ENCODE results near the gene NTMT1. TPM values are rescaled to one million over a fixed set of nuclear protein-coding genes. Genes with fewer than 3 reads are reported as not detected.
"Not testable (repeated sequence)": the region's sequence is repeated elsewhere in the genome, so short reads cannot be mapped to it uniquely, and the experiment has no call there.

NTMT1 gene, protein sequence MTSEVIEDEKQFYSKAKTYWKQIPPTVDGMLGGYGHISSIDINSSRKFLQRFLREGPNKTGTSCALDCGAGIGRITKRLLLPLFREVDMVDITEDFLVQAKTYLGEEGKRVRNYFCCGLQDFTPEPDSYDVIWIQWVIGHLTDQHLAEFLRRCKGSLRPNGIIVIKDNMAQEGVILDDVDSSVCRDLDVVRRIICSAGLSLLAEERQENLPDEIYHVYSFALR
- total RNA-seq = 23.7 and 25.7 TPM in 2 replicates

DNA sequence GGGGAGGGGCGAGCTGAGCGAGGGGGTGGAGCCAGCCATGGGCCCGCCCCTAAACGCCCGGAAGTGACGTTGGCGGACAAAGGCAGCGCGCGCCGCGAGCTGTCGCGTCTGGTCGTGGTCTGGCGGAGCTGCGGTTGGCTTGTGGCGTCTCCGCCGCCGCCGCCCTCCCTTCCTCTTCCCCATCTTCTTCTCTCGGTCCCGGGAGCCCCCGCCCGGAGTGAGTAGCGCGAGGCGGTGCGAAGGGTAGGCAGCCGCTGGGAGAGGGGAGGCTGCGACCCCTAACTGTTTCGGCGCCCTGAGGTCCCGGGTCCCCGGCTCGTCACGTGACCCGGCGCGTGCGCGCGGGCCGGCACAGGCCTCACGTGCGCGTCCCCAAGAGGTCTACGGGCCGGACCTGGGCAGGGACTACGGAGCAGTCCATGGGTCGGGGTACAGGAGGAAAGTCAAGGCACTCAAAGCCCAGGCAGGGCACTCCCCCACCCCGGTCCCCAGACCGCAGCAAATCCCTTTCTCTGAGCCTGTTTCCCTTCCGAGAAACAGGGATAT, at the start of gene NTMT1:
Gene NTMT1 (plus strand): TSS at position 85 of the 546 bp plus-strand sequence. CDS start 6,541 bp downstream, outside the sequence.
- peak; percentile 64 to 85 for DNase-seq (ENCODE audit: low read depth in 2 of 2)

DNA sequence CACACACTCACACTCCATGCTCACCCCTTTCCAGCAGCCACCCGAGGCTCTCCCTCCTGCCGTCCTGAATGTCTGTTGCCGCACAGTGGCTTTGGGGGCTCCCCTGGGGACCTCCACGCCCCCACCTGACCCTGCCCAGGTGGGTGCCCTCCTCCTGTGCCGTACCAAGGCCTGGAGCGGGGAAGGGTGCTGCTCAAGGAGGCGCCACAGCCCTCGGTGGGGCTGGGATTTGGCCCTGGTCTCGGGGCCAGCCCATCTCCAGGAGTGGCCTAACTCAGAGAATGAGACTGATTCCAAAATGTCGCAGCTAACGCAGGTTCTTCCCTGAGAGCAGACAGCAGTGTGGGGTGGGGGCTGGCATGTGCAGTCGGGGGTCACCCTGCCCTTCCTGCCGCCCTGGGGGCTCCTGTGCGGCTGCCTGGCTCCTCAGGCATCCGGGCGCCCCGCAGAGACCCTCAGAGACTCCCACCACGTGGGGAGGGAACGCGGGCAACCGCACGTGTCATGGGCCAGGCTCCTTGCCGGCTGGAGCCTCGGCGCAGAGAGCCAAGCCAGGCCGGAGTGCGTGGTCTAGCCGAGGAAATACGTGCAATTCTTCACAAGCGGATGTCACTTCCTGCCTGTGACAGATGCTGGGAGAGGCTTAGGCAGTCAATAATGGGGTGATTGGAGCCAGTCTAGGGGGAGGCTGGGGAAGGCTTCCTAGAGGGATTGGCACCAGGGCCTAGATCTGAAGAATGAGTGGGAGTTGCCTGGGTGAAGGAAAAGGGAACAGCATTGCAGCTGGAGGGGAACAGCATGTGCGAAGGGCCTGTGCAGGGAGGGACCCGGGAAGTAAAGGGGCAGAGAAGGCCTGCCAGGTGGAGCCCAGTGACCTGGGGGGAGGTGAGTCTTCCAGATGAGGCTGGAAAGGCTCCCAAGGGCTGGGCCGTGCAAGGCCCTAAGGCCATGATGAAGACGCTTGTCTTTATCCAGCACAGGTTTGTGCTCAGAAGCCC, 49.1 kb upstream of the NTMT1 start:
- peak; percentile 80 to 83 for DNase-seq (ENCODE audit: low read depth in 2 of 2)

DNA sequence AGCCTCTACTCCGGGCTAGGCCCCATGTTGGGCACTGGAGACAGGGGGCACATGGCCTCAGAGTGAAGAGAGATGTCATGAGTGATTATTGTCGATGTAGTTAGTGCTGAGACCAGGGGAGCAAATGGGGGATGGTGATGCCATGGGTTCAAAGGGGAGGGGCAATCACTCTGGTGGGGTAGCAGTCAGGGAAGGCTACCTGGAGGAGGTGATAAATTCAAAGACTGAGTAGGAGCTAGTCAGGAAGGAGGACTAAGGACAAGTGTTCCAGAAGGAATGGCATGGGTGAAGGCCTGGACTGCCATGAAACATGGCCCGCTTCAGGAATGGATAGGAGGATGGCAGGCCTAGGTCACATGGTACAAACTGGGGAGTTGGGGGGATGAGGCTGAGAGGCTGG, 46.7 kb upstream of the NTMT1 start:
- no peak for DNase-seq (ENCODE audit: low read depth in 2 of 2)

DNA sequence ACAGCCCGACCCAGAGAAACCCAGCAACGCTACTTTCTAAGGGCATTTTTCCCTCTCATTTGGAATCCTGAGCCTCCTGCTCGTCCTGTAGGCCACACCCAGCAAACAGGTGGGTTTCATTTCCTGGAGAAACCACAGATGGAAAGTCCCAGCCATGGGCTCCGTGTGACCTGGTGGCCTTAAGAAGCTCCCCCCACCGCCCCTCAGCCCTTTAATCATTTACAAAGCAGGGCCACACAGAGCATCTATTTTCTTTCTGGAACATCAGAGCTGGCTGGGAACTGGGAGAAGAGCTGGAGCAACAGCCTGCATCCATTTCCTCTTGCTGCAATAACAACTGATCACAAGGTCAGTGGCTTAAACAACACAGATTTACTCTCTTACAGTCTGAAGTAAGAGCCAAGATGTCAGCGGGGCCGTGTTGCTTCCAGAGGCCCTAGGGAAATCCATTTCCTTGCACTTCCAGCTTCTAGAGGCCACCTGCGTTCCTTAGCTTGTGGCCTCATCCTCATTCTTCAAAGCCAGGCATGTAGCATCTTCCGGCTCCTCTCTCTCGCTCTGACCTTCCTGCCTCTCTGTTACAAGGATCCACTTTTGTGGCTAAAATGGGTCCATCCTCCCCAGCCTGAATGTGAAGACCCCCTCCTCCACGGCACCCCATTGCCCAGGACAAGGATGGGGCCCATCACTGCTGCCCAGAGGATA, 45.6 kb upstream of the NTMT1 start:
- DNase-seq (ENCODE audit: low read depth in 2 of 2) = no peak

DNA sequence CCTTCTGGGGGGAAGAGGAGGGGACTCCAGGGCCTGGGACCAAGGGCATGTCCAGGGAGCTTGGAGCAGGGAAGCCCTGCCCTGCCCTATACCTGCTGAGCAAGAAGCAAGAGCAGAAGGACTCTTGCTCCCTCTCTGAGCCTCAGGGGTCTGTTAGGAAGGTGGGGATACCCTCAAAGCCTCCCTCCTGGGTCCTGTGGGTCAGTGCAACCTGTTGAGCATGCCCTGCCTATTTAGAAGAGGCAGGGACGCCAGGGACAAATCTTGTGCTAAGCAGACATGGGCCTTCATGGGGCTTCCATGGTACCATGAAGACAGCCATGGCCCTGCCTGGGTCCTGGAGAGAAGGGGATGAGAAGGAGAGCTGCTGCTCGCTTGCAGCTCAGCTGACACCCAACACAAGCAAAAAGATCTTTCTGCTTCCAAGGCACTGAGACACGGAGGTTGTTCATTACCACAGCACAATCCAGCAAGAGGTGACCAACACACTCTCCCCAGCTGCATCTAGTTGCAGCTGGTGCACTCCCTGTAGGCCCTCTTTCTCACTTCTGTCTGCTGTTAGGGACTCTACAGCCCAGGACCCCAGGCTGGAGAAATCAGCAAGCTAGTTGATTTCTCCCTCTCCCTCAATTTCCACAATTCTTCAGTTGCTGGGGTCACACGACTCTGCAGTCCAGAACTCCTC, 44.3 kb upstream of the NTMT1 start:
- DNase-seq (ENCODE audit: low read depth in 2 of 2) = no peak

DNA sequence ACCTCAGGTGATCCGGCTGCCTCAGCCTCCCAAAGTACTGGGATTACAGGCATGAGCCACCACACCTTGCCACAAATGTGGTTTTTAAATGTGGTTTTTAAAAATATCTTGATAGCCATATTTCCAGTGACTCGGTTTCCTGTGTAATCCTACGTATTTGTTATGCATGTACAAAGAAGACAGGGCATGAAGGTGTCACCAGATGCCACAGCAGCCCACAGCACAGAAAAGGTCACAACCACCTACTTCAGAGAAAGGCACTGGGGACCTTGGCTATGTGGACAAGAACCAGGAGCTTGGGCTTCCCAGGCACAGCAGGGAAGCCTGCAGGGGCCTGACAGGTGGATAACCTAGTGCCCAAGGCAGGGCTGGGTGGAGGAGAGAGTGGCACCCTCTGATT, 43.1 kb upstream of the NTMT1 start:
- DNase-seq (ENCODE audit: low read depth in 2 of 2) = no peak

DNA sequence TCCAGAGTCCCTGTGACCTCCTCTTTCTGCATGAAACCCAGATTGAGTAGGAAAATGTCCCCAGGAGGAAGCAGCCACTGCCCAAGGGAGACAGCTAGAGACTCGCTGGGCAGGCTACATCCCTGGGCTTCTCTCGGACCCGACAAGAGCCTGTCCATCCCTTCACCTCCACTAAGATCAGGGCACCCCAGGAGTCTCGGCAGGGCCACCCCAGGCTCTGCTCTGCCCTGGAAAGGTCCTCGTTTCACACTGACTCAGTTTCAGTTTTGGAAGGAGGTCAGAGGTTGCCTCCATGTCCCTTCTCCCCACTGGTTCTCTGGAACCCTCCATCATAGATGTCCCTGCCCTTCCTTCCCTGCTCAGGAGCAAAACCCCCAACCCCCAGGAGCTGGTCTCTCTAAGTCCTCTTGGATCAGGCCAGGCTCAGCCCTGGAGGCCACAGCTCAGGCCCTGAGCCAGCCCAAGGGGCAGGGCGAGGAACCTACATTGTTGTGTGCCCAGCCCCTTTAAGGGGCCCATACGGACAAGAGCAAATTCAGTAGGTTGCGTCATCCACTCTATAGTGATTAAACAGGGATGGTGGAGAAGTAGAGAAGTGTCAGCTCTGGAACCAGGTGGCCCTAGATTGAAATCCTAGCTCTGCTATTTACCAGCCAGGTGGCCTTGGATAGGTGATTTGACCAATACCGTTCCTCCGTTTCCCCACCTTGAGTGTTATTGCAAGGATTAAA, 42.5 kb upstream of the NTMT1 start:
- DNase-seq (ENCODE audit: low read depth in 2 of 2) = no peak

DNA sequence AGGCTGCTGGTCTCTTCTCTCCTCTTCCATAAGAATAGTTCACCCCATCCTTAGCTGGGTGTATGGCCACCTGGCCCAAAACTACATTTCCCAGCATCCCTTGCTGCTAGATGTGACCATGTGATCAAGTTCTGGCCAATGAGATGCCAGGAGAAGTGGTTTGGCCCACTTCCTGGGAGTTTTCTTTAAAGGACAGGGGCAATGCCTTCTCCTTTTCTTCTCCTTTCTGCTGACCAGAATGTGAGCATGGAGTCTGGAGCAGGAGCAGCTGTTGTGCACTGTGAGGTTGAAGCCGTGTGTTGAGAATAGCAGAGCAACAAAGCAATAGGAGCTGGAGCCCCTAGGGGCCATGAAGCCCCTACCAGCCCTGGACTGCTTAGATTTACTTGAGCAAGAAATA, 41.8 kb upstream of the NTMT1 start:
- DNase-seq (ENCODE audit: low read depth in 2 of 2) = peak; percentile 40 to 66

DNA sequence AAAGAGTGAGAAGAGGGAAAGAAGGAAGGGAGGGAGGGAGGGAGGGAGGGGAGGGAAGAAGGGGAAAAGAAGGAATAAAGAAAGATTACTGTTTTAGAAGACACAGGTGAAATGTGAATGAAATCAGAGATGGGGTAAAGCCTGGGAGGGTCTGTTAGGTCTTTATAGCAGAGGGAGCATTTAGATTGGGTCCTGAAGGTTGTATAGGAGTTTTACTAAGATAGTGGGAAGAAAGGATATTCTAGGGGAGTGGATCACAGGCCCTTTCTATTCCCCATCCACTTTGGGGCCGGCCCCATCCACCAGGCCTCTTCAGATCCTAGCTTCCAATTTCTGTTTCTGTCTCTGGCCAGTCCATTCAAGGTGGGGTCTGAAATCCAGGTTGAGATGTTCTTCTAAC, 40.6 kb upstream of the NTMT1 start:
- no peak for DNase-seq (ENCODE audit: low read depth in 2 of 2)

DNA sequence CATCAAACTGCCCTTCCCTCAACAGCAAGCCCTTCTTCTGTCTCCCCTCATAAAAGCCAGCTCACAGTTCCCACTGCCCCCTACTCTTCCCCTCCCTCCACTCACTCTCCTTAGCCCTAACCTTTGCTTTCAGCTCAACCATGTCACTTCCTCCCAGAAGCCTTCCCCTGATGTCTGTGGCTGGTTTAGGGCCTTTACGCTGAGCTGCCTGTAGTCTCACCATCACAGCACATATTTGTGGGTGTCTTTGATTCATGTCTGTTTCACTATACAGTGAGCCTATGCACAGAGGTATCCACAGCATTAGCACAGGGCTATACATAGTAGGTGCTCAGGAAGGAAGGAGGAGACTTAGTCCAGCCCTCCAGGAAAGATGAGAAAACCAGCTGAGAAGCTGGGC, 39.7 kb upstream of the NTMT1 start:
- DNase-seq (ENCODE audit: low read depth in 2 of 2) = no peak

DNA sequence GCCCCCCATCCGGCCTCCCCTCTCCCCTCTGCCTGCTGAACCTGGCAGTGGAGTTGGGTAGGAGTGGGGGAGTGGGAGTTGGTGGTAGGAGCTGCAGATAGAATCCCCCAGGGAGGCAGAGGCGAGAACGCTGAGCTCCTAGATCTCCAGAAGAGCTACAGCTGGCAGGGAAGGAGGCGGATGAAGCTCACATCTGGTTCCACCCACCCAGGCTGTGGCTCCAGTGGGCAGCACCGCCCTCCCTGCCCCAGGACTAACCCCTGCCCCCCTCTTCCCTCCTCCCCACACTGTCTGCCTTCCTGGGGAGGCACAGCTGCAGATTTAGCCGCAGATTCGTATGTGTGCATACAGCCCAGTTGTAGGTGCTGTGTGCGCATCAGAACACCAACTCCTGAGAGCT, 39.3 kb upstream of the NTMT1 start:
- DNase-seq (ENCODE audit: low read depth in 2 of 2) = no peak

DNA sequence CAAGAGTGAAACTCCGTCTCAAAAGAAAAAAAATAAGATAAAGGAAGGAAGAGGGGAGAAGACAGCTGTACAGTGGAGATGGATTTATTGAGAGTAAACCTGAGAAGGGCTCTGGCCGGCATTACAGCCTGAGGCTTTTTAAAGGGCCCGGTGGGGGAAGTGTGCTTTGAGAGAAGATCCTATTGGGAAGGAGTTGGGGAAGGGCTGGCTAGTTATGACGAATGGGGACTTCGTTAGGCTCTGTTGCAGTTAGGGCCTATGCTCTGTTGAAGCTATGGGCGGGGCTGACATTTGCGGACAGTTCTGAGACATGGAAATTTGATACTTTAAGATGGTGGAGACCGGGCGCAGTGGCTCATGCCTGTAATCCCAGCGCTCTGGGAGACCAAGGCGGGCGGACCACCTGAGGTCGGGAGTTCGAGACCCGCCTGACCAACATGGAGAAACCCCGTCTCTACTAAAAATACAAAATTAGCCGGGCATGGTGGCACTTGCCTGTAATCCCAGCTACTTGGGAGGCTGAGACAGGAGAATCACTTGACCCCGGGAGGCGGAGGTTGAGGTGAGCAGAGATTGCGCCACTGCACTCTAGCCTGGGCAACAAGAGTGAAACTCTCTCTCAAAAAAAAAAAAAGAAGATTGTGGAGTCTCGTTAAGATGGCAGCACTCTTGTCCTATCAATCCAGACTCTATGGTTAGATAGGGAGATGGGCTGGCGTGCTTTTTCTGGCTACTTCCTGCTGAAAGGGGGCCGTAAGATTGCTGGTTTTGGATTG, 38.3 kb upstream of the NTMT1 start:
- no peak for DNase-seq (ENCODE audit: low read depth in 2 of 2)

DNA sequence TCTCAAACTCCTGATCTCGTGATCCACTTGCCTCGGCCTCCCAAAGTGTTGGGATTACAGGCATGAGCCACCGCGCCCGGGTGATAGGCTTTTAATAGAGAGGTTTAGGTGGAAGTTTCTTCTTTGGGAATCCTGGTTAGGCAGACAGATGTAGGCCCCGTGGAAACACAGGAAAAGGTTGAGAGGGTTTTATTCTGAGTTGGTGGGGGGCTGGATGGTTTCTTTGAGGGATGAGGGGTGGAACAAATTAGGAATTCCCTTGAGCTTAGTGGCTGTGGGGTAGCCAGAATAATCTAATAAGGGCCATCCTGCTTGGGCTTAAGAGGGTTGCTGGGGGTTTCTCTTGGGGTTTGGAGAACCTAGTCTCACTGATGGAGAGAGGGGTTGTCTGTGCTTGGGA, 35.5 kb upstream of the NTMT1 start:
- no peak for DNase-seq (ENCODE audit: low read depth in 2 of 2)

DNA sequence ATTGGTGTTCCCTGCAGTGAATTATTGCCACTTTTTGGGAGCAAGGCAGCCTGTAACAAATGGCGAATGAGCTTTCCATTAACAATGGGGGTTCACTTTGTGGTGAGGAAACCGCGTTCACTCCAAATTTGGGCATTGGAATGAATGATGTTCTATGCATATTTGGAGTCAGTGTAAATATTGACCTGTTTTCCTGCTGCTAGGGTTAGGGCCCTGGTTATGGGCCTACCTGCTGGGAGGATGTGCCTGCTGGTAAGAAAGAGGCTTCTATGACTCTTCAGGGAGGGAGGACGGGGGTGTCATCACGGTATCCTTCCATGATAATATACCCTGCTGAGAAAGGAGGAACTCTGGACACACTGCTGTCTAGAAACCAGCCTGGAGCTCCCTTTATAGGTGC, 34.0 kb upstream of the NTMT1 start:
- DNase-seq (ENCODE audit: low read depth in 2 of 2) = no peak

DNA sequence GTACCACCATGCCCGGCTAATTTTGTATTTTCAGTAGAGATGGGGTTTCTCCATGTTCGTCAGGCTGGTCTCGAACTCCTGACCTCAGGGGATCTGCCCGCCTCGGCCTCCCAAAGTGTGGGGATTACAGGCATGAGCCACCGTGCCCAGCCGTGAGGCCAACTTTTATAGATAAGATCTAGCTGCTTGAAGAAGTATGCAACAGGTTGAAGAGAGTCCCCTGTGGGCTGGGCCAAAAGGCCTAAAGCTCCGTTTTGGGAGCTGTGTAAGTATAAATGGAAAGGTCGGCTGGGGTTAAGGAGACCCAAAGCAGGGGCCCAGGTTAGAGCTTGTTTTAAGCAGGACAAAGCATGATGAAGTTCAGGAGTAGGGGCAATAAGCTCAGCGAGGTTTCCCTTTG, 33.2 kb upstream of the NTMT1 start:
- not testable (repeated sequence) for DNase-seq (ENCODE audit: low read depth in 2 of 2)

DNA sequence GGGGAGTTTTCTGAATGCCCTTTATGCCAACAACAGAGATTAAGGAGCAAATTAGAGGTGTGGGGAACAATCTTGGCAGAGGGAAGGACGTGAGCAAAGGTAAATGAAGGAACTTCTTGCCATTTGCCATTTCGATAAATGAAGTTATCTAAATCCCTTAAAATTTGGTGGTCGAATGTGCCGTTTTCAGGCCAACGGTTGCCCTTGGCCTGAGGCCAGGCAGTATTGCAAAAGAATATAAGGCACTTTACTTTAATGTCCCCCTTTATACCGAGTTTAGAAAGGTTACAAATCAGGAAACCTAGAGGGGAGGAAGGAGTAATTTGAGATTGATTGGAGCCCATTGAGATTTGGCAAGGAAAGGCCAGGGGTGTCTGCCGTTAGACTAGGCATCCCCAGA, 31.3 kb upstream of the NTMT1 start:
- no peak for DNase-seq (ENCODE audit: low read depth in 2 of 2)

DNA sequence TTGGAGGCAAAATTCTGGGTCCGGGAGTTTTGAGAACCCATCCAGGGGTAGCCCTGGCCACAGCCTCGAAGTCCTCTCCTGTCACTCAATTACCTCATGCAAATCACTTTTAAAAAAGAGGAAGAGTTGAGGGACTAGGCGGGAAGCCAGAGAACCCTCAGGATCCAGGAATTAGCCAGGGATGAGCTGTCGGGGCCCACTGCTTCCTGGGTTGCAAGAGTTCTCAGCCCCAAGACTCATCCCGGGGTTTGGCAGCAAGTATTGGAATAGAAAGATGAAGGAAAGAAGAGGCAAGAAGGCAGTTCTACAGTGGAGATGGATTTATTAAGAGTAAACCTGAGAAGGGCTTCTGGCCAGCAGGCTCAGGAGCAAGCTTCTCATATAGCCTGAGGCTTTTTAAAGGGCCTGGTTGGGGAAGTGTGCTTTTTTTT, 30.6 kb upstream of the NTMT1 start:
- no peak for DNase-seq (ENCODE audit: low read depth in 2 of 2)

DNA sequence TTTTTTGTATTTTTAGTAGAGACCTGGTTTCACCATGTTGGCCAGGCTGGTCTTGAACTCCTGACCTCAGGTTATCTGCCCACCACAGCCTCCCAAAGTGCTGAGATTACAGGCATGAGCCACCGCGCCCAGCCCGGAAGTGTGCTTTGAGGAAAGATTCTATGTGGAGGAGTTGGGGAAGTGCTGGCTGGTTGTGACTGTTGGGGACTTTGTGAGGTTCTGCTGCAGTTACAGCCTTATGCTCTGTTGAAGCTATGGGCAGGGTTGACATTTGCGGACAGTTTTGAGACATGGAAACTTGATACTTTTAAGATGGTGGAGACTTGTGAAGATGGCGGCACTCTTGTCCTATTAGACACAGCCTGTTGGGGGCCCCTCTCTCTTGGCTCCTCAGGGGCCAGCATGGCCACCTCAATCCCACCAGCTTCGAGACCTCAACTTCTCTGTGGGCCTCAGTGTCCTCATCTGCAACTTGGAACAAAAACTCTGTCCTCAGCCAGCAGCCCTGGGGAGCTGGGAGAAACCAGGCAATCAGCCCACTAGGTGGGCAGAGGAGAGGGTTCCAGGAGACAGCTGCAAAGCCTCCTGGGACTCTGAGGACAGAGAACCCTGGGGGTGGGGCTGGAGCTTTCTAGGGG, 29.9 kb upstream of the NTMT1 start:
- DNase-seq (ENCODE audit: low read depth in 2 of 2) = no peak
